ENCODE measurements around the gene FTCD.
"Not testable (repeated sequence)": the region's sequence is repeated elsewhere in the genome, so short reads cannot be mapped to it uniquely, and the experiment has no call there.

Gene FTCD

GRCh38 chr21:46171585-46171984, 16.2 kb upstream of the FTCD start:
- no peak for DNase-seq

DNA sequence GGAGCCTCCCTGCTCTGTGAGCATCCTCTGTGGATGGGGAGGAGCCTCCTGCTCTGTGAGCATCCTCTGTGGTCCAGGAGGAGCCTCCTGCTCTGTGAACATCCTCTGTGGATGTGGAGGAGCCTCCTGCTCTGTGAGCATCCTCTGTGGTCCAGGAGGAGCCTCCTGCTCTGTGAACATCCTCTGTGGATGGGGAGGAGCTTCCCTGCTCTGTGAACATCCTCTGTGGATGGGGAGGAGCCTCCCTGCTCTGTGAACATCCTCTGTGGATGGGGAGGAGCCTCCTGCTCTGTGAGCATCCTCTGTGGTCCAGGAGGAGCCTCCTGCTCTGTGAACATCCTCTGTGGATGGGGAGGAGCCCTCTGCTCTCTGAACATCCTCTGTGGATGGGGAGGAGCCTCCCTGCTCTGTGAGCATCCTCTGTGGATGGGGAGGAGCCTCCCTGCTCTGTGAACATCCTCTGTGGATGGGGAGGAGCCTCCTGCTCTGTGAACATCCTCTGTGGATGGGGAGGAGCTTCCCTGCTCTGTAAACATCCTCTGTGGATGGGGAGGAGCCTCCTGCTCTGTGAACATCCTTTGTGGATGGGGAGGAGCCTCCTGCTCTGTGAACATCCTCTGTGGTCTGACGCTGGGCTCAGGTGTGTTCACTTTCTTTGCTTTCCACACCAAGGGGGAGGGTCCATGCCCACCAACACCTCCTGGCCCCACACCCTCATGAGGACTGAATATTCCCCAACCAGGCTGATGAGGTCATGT, 15.2 kb upstream of the FTCD start:
- not testable (repeated sequence) for DNase-seq

GRCh38 chr21:46168659-46169386, 13.4 kb upstream of the FTCD start:
- no peak for DNase-seq

DNA sequence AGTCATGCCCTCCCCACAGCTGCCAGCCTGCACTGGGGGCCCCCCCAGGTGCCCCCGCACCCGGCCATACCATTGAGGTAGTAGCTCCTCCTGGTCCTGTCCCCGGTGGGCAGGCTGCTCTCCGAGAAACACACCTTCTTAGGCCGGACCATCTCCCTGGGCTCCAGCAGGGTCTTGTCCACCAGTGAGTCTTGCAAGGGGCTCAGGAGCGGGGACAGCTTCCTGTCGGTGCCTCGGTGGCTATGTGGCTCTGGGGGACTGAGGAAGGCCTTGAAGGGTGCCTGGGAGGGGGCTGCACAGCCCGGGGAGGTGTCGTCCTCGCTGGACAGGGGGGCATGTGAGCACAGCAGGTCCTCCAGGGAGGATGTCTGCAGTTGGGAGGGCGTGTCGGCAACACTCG, 12.9 kb upstream of the FTCD start:
- DNase-seq = no peak

DNA sequence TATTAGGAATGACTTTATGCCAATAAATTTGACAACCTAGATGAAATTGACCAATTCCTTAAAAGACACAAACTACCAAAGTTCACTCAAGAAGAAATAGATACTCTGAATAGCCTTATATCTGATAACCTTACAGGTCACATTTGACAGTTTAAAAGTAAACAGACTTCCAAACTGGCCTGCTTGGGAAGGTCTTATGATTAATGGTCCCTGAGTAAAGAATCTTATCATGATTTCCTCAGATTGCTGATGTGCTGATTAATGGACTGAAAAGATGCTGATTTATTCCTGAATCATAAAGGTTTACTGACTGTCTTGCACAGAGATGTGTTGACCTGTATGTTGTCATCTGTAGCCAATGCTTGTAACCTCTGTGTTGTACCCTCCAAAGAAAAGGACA, 9.7 kb upstream of the FTCD start:
- DNase-seq = no peak

- no peak for DNase-seq
These were observed 8.0 kb upstream of the FTCD start for GRCh38 chr21:46163380-46163779.

DNA sequence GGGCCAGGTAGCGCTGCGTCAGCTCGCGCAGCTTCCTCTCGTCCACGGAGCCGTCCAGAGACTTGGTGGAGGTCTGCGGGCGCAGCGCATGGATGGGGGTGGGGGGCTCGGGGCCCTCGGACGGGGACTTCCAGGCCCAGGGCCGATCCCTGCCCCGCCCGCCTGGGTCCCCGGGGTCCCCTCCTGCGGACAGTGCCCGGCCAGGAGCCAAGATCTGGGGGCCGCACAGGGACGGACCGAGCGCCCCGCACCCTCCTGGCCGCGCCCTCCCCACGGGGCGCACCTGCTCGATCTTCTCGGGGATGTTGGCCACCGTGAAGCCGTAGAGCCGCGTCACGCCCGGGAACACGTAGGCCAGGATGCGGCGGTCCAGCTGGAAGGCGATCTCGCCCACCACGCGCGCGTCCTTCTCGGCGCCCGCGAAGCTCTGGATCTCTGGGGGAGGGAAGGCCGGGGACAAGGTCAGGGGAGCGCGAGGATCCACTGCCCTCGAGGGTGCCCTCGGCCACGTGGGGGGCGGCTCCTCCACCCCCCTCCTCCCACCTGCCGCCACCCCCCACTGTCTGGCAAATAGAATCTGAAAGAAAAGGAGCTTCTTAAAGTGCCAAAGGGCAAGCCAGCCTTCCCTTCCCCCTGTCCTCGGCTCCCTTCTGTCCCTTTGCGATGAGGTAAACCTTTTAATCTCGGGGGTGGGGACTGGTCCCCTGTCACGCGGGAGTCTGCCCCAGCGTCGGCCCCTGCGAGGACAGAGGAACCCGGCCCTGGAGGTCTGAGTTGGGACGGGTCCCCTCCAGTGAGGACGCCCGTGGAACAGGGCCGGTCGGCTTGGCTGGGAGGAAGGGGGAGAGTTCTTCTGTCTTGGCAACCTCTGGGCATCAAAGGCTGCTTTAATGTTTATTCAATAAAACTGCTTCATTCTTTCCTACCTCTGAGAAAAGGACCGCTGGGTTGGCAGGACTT, 6.5 kb upstream of the FTCD start:
- DNase-seq = no peak

DNA sequence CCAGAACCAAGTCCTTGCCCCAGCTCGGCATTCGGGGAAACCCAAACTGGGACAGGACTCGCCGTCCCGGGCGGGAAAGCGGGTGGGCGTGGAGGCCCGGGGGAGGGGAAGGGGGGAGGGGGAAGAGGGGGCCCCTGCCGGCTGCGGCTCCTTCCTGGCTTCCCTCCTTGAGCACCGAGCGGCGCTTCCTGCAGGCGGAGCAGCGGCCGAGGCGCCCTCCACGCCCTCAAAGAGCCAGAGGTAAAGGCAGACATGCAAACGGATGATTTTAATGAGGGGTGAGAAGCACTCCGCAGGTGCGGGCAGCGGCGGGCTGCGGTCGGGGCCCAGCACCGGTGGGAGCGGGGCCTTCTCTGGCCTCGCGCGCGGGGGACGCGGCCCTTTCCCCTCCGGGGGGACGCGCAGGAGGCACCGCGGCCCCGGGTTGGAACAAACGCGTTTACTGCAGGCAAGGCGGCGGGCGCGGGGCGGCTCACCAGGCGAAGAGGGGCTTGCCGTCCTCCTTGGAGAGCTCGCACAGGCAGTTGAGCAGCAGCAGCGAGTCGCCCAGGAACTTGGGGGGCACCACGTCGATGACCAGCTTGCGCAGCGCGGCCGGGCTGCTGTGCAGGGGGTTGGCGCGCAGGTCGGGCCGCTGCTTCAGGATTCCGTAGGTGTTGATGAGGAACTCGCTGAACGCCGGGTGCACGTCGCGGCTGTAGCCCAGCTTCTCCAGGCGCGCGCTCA, 5.7 kb upstream of the FTCD start:
- no peak for DNase-seq

DNA sequence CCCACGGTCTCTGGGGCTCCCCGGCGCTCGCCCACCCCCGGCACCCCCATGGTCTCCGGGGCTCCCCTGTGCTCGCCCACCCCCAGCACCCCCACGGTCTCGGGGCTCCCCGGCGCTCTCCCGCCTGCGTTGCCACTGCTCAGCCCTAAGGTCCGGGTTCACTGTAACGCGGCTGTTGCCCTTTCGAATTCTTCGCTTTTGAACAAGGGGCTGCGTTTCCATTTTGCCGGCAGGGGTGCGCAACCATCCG, 5.2 kb upstream of the FTCD start:
- no peak for DNase-seq

GRCh38 chr21:46159841-46160656, 4.7 kb upstream of the FTCD start:
- no peak for DNase-seq

DNA sequence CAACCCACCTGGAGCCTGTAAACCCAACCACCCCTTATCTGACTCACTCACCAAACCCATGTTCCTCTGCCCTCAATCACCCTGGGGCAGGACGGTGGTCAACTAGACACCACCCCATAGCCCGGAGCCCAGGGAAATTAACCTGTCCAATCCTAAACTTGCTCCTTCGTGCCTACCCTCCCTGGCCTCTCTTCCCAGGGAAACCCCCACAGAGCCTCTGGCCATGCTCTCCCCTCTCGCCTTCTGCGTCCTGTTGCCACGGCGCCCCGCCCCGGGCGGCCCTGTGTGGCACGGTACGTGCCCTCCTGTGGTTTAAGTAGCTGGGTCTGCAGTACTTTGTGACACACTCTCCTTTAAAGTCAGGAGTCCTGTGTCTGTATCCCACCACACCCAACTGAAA, 4.0 kb upstream of the FTCD start:
- DNase-seq = no peak

- DNase-seq = no peak
These were observed 3.4 kb upstream of the FTCD start for GRCh38 chr21:46158666-46159300.

DNA sequence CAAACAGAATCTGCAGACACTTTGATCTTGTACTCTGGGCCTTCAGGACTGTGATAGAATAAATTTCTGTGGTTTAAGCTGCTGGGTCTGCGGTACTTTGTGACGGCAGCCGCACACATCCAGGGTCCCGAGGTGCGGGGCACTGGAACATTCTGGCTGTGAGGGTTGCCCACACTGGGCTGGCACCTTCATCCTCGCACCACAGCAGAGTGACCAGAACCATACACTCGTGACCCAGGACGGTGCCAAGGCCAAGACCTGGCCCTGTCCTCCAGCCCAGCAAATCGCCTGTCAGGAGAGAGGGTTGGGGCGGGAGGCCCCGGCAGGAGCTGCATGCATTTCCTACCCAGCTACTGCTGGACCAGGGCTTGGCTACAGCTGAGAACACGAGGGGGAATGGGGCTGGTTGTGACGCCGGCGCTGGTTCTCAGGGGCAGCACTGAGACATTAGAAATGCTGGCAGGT, 2.6 kb upstream of the FTCD start:
- no peak for DNase-seq

GRCh38 chr21:46157396-46157986, 2.1 kb upstream of the FTCD start:
- no peak for DNase-seq

- no peak for DNase-seq
These were observed 1.3 kb upstream of the FTCD start for GRCh38 chr21:46156678-46157077.

GRCh38 chr21:46156378-46156645, 933 bp upstream of the FTCD start:
- DNase-seq = no peak

DNA sequence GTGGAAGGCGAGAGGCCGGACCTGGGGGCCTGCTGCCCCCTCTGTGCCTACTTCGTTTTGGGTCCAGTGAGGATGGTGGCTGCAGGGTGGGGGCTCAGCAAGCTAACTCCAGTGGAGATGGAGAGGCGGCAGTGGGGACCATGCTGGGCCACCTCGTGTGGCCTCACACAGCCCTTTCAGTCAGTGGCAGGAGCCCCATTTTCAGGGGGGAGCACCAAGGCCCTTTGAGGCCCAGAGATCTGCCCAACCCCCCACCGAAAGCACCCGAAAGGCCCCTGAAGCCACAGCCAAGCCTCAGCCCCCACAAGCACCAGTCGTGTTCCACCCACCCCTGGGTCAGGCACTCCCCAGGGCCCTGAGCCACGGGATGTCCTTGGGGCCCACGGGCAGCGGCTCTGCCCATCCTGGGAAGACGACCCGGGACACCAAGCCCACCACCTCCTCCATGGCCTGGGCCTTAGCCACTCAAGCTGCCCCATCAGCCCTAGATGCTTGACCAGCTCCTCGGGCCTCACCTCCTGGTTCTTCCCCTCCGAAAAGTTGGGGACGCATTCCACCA, 345 bp downstream of the FTCD start:
- DNase-seq = no peak

DNA sequence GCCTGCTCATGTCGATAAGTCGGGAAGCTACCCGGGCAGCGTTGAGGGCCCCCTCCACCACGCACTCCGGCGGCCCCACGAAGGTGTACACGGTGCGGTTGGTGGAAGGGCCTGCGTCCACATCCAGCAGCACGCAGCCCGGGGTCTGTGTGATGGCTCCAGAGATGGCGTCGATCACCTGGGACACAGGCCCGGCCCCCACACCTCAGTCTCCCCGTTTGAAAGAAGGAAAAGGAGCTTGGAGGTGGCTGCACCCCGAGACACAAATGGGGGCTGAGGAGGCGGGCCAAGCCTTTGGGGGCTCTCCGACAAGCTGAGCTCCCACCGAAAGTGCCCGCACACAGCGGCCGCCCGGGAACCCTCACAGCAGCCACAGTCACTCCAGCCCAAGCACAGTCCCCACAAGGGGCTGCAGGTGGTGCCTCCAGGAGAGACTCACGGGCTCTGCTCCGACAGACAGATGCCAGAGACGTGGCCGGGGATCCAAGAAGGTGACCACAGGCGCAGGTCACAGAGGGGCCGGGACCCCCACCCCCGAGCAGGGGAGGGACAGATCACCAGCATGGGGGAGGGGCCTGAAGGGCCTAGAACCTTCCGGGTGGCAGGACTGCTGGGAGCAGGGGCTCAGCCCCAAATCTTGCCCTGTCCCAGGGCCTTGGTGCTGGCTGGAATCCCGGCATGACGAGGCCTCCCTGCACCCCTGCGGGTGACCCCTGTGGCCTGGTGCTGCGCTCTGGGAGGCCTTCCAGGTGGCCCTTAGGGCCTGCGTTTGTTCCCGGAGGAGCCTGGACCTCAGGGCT, 1.0 kb downstream of the FTCD start:
- DNase-seq = no peak

GRCh38 chr21:46153247-46154154, 1.9 kb downstream of the FTCD start:
- peak; percentile 42 for DNase-seq

Measured in suppressor macrophage treated with lipopolysaccharide for 4 hours (primary cell).